ENCODE measurements around the gene NMNAT3.
"Not testable (repeated sequence)": the region's sequence is repeated elsewhere in the genome, so short reads cannot be mapped to it uniquely, and the experiment has no call there.

The NMNAT3 gene

DNA sequence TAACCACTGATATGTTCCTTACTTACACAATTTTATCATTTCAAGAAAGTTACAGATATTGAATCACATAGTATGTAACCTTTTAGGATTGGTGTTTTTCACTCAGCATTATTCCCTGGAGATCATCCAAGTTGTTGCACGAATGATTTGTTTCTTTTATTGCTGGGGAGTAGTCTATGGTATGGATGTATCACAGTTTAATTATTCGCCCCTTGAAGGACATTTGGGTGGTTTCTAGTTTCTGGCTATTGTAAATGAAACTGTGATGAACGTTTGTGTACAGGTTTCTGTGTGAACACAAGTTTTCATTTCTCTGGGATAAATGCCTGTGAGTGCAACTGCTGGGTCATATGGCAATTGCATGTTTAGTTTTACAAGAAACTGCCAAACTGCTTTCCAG is 68.8 kb downstream of the NMNAT3 start:
- DNase-seq (ENCODE audit: low read depth) = no peak
- in situ Hi-C loops (cut with HindIII; ENCODE audit: low sequenced_read_pairs) = no loop called here
- TF ChIP-seq, protein P1, sequence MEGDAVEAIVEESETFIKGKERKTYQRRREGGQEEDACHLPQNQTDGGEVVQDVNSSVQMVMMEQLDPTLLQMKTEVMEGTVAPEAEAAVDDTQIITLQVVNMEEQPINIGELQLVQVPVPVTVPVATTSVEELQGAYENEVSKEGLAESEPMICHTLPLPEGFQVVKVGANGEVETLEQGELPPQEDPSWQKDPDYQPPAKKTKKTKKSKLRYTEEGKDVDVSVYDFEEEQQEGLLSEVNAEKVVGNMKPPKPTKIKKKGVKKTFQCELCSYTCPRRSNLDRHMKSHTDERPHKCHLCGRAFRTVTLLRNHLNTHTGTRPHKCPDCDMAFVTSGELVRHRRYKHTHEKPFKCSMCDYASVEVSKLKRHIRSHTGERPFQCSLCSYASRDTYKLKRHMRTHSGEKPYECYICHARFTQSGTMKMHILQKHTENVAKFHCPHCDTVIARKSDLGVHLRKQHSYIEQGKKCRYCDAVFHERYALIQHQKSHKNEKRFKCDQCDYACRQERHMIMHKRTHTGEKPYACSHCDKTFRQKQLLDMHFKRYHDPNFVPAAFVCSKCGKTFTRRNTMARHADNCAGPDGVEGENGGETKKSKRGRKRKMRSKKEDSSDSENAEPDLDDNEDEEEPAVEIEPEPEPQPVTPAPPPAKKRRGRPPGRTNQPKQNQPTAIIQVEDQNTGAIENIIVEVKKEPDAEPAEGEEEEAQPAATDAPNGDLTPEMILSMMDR (IDR thresholded peaks at IDR 0.05; ENCODE audit: low read depth, low read length, missing control alignments) = no peak
- H3K4me3 ChIP-seq (ENCODE audit: low read depth, low read length) = no peak overlapping the region

DNA sequence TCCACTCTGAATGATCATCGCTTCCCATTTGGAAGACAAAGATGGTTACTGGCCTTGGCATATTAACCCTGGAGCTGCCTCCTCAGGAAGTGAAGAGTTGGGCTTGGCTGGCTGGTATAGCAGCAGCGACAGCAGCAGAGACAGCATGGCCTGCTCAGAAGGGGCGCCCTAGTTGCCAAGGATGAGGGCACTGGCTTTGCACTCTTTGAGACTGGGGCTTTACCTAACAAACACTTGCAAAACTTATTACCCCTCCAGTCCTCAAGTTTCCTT is 69.7 kb downstream of the NMNAT3 start:
- no peak for DNase-seq (ENCODE audit: low read depth)
- H3K4me3 ChIP-seq (ENCODE audit: low read depth, low read length) = no peak overlapping the region
- in situ Hi-C loops (cut with HindIII; ENCODE audit: low sequenced_read_pairs) = no loop called here
- TF ChIP-seq, protein P1 (IDR thresholded peaks at IDR 0.05; ENCODE audit: low read depth, low read length, missing control alignments) = no peak

DNA sequence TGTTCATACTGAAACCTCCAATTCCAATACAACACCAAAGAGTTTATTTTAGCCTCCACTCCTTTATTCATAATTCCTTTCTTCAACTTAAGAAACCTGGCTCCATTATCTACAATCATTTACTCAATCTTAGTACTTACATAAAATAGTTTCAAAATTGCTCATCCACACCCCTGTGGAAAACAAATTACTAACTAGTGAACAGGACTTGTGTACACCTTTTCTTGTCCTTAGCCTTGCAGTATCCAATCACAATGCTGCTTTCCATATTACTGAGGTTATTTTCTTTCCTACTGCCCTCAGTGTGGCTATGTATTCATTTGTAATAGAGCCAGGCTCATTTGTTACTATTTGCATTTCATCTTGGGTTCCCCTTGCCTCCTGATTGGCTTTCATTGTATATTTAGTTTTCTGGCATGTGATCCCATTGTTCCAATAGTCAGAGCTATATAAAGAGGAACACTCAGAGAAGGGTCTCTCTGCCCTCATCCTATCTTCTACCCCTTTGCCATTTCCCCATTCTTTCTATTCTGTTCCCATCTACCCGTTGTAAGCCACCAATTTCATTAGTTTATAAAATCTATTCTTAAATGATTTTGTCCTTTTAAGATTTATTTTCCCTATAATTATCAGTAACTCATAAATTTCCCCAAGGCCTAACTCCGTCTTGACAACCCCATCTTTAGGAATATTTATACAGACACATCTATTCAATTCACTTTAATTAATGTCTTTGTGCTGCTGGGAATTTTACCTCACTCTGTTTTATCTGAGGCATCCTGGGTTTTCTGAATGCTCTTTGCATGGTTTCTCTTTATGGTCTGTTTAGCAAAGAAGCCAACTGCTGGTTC is 70.3 kb downstream of the NMNAT3 start:
- no peak overlapping the region for H3K4me3 ChIP-seq (ENCODE audit: low read depth, low read length)
- DNase-seq (ENCODE audit: low read depth) = no peak
- in situ Hi-C loops (cut with HindIII; ENCODE audit: low sequenced_read_pairs) = no loop called here
- TF ChIP-seq, protein P1 (IDR thresholded peaks at IDR 0.05; ENCODE audit: low read depth, low read length, missing control alignments) = no peak

DNA sequence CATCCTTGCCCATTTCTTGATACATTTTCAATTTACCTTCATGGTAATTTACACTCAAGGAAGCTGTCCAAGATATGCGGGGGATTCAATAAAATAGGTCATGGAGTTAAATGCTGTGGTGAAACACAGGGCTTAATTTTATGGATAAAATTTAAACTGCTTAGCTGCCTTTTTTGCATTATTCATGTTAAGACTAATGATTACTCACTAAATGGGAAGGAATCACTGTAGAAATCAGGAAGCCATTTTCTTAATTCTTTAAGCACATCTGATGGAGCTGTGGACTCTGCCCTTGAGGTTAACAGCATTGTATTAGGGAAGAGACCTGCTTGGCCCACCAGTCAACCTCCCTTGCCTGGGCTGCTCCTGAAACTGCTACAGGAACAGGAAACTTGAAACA is 75.8 kb downstream of the NMNAT3 start:
- TF ChIP-seq, protein P1 (IDR thresholded peaks at IDR 0.05; ENCODE audit: low read depth, low read length, missing control alignments) = no peak
- in situ Hi-C loops (cut with HindIII; ENCODE audit: low sequenced_read_pairs) = no loop called here
- DNase-seq (ENCODE audit: low read depth) = no peak
- H3K4me3 ChIP-seq (ENCODE audit: low read depth, low read length) = no peak overlapping the region

DNA sequence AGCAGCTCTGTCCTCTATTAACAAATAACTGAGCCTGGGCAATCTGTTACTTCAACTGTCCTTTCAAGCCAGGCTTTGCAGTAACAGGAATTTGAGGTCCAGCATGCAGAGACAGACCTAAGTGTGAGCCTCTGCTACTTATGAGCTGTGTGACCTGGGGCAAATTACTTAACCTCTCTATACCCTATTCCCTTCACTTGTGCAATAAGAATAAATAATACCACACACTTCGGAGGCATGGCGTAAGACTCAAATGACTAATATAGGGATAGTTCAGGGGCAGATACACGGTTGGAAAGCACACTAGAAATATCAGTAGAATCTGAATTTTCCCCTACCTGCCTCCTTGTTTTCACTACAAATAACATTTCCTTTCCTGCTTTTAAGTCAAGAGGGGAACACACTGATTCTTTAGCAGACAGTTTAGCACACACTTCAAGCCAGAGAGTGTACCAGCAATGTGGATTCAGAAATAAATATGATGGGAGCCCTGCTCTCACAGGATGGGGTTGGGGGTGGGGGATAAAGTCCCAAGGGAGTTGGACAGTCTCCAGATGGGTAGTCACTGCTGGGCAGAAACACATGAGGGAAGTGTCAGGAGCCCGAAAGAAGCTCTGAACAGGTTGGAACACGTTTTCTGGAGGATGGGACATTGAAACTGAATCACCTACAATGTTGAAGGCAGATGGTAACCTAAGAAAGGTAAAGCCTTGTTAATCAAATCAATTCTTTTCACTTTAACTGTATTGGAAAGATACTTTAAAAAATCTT is 76.4 kb downstream of the NMNAT3 start:
- no peak overlapping the region for H3K4me3 ChIP-seq (ENCODE audit: low read depth, low read length)
- TF ChIP-seq, protein P1 (IDR thresholded peaks at IDR 0.05; ENCODE audit: low read depth, low read length, missing control alignments) = no peak
- DNase-seq (ENCODE audit: low read depth) = no peak
- in situ Hi-C loops (cut with HindIII; ENCODE audit: low sequenced_read_pairs) = no loop called here

DNA sequence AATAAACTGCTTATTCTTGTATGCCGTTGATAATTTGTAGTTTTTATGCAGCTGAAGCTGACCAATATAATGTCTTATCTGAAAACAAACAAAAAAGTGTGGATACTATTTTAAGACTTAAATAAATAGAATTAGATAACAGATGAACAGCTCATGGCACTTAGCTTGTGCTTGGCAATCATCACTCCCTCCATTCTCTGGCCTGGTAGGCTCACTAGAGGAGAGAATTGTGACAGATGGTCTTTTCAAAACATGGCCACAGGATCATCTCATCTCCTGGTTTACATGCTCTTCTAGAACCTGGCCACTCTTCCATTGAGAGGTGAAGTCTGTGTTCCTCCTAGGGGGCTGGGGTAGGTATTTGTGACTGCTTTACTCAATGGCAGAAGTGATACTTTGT is 79.8 kb downstream of the NMNAT3 start:
- TF ChIP-seq, protein P1 (IDR thresholded peaks at IDR 0.05; ENCODE audit: low read depth, low read length, missing control alignments) = no peak
- no peak for DNase-seq (ENCODE audit: low read depth)
- in situ Hi-C loops (cut with HindIII; ENCODE audit: low sequenced_read_pairs) = loop anchor here (5.0 to 25.0 kb wide), 3 partner anchors 66 to 1264 kb away; no protein-coding TSS in a partner anchor

DNA sequence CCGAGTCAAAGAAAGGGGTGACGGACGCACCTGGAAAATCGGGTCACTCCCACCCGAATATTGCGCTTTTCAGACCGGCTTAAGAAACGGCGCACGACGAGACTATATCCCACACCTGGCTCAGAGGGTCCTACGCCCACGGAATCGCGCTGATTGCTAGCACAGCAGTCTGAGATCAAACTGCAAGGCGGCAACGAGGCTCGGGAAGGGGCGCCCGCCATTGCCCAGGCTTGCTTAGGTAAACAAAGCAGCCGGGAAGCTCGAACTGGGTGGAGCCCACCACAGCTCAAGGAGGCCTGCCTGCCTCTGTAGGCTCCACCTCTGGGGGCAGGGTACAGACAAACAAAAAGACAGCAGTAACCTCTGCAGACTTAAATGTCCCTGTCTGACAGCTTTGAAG is 86.6 kb downstream of the NMNAT3 start:
- in situ Hi-C loops (cut with HindIII; ENCODE audit: low sequenced_read_pairs) = loop anchor here (25.0 kb wide), 1 partner anchor 1271 kb away; no protein-coding TSS in a partner anchor
- DNase-seq (ENCODE audit: low read depth); H3K4me3 ChIP-seq (ENCODE audit: low read depth, low read length): not testable (repeated sequence)

More for the DNA sequence above, 79.8 kb downstream of the NMNAT3 start:
- no peak overlapping the region for H3K4me3 ChIP-seq (ENCODE audit: low read depth, low read length)
